SHP77 treated with DMSO at 0.1 percent for 48 hours (cell line): Measurements from ENCODE around the gene DYRK3.

Experiments
- DNase-seq: peaks from one replicate; lab custom pipeline; 2025; lab: John Stamatoyannopoulos, UW

The DYRK3 gene

DNA sequence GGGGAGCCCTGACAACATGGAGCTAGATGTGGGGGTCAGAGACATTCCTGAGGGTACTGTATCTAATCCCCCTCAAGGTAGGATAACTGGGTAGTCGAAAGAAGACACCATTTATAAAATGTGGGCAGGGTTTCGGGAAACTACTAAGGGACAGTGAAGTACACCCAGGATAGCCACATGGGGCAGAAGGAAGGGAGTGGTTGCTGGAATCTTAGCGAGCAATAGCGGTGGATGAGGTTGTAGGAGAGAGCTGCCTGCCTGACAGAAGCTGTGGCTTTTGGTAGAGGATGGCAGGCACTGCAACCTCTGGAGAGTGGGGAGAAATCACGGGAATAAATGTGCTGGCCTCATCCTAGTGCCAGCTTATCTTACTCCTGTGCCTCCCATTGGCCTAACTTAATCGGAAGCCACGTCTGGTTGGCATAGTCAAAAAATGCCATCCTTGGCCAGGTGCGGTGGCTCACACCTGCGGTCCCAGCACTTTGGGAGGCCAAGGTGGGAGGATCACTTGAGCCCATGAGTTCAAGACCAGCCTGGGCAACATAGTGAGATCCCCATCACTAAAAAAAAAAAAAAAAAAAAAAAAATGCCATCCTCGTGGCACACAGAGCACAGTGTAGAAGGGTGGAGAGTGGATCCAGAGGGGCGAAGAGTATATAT, 26.0 kb downstream of the DYRK3 start:
- no peak for DNase-seq

DNA sequence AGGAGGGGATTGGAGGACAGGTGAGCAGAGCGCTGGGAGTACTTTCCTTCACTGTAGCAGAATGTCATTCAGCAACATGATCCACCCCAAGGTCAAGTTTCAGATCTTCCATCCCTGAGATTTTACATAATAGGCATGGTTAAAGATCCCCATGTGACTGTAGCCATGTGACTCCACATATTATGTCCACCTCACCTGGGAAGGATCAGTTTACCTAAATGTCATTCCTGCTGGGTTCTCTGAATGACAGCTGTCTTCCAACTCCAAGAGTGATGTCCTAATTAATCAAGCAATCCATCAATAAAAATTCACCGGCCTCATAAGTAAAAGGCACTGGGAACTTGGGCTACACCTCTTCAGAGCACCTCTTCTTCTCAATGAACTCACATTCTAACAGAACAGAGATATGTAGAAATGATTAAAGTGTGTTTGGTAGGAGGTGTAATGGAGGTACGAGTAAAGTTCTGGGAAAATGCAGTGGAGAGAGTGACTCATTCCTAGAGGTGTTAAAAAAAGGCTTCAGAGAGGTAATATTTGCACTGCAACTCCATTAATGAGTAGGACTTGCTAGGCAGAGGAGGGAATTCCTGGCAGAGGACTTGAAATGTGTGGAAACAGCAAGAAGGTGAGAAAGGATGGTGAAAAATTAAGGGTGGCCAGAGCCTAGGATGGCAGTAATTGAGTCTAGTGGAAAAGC, 27.2 kb downstream of the DYRK3 start:
- DNase-seq: no peak

DNA sequence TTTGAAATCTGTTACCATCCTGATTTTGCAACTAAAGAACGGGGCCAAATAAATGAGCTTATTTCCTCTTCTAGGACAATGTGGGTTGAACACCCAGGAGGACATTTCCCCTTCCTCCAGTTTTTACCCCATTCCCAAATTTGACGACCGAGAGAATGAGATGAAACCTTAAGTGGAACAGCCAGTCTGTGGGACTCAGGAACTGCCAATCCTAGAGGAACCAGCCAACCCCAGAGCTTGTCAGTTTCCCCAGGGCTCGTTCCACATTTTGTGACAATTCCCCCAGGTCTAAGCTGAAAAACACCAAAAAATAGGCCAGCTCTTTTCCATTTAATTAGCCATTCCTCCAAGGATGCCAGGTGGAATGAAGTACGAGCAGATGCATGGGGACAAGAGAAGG, 28.0 kb downstream of the DYRK3 start:
- no peak for DNase-seq

DNA sequence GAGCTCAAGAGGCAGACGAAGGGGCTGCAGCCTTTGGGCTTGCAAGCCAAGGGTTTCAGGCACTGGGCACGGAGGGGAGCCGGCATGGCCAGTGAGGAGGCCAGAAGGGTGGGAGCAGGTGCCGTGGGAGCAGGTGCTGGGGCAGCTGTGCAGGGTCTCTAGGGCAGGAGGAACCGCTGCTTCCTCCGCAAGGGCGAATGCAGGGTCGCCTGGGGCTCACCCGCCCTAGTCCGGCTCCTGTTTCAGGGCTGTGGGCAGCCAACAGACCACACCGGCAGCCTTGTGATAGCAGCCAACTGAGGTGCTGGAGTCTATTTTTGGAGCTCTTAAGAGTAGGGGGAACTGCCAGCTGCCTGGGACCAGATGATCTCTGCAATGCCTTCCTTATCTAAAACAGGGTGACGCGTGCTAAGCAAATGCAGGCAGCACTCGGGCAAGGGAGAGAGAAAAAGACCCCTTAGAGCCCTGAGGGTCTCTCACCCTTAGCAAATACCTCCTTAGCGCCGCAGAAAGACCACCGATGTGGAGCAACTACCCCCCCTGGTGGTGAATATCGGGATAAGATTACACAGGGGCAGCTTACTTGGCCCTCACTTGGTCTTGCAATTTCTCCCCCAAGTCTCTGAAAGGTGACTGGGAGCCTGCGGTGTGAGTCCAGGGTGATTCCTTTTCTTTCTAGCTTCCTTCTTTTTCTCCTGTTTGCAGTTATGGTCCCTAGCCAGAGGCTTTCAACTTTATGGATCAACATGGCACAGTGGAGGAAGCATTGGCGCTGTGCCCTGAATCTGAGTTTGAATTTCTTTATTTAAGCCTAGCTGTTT, 28.7 kb downstream of the DYRK3 start:
- DNase-seq: peak; percentile 77

DNA sequence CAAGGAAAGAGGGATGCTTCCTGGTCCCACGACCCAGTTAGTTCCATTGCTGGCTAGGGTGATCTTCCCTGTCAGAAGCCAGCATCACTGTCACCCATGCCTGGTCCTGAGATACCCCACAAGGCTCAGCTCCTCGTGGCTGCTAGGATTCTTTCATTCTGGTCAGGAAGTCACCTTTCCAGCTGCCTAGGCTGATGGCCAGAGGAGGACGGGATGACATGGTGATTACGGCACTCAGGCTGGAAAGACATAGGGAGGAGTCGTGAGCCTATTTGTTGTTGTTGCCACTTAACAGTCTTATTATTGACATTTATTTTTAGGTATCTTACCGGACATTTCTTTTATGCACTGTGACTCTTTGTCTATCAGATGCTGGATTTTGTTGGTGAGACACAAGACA, 29.4 kb downstream of the DYRK3 start:
- DNase-seq: no peak

DNA sequence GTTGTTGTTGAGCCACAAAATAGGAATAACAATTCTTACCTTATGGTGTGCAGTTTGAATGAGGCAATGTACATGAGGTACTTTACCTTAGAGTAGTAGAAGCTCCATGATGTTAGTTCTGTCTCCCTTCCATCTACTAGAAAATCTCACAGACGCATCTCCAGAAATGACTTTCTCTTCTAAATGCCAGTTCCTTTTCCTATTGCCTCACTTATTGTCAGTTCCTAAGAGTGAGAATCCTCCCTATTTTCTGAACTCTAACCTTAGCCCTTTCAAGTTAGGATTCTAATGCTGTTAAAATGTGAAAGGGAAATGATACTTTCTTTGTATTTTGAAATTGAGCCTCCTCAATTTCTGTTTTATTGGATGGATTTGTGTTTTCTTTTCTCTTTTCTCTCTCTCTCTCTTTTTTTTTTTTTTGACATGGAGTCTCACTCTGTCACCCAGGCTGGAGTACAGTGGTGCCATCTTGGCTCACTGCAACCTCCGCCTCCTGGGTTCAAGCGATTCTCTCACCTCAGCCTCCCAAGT, 30.8 kb downstream of the DYRK3 start:
- DNase-seq: no peak

DNA sequence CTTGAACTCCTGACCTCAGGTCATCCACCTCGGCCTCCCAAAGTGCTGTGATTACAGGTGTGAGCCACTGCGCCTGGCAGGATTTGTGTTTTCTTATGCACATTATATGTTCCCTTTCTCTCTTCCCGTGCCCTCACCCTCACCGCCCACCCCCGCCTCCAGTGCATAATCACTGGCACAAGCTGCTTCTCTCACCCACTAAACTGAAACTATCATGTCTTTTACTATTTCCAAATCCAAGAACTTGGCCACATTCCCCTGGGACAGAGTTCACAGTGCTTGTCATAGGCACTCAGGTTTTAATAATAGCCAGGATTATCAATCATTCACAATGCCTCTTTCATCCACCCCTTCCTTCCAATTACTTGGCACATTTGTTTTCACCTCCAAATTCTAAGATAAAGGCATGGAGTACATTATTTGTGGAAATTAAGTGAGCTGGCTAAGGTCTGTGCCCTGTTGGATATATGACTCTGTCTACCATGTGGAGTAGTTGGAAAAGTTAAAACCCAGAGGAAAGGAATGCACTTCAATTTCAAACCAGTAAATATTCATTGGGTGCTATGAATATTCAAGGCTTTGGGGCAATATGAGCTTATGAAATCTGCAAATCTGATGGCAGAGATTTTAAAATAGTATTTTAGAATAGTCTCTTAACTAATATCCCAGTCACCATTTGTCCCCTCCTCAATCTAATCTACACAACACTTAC, 31.8 kb downstream of the DYRK3 start:
- DNase-seq: no peak

DNA sequence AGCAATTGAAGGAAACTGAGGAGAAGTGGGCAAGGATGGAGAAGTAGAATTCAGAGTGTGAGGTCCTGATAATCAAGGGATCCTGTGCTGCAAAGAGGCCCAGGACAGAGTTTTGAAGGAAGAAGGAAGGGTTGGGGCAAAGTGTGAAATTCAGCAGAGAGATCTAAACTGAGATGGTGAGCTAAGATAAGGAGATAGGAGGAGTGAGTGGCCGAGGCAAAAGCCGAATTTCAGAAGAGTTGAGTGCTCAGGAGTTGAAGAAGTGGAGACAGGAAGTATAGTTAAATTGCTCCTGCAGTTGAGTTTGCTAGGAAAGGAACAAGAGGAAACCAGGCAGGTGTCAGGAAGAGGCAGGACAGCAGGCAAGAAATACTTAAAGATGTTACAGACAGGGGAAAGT, 33.0 kb downstream of the DYRK3 start:
- DNase-seq: no peak

DNA sequence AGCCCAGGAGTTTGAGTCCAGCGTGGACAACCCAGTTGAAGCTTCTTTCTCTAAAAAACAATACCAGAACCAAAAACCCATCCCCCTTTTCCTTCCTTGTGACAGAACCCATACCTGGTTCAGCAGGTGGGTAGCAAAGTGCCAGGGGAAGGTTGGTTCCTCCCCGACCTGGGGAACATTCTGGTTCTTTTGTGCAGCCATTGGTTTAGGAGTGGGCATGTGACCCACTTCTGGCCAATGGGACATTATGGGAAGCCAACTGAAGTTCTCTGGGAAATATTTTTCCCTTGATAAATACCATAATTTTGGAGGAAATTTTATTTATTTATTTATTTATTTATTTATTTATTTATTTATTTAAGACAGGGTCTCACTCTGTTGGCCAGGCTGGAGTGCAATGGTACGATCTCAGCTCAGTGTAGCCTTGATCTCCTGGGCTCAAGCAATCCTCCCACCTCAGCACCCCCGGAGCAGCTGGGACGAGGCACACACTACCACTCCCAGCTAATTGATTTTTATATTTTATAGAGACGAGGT, 33.6 kb downstream of the DYRK3 start:
- DNase-seq: no peak

DNA sequence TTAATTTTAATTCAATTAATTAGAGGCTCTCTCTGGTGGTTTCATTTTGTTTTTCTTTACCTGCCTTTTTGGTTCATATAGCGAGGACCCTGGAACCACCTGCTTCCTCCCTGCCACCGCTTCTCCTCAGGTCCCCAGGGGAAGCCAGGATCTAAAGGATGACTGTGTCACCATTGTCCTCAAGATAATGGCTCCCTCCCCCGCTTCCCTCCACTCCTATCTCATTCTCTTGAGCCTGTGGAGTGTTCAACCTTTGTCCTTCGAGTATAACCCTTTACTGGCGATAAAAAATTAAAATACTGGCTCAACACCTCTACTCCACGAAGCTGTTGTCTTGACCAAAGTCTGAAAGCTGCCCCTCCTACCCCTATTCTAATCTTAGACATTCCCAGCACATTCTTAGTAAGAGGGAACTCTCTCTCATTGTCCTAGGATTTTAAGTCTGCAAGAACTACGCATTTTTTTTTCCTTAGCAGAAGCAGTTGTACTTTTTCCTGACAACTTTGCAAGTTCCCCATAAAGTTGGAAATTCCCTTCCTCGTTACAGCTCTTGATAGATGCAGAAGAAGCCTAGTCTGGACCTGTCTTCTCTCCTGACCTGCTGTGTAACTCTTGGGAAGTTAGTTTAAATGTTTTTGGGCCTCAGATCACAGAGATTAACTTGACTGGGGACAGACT, 36.8 kb downstream of the DYRK3 start:
- no peak for DNase-seq

DNA sequence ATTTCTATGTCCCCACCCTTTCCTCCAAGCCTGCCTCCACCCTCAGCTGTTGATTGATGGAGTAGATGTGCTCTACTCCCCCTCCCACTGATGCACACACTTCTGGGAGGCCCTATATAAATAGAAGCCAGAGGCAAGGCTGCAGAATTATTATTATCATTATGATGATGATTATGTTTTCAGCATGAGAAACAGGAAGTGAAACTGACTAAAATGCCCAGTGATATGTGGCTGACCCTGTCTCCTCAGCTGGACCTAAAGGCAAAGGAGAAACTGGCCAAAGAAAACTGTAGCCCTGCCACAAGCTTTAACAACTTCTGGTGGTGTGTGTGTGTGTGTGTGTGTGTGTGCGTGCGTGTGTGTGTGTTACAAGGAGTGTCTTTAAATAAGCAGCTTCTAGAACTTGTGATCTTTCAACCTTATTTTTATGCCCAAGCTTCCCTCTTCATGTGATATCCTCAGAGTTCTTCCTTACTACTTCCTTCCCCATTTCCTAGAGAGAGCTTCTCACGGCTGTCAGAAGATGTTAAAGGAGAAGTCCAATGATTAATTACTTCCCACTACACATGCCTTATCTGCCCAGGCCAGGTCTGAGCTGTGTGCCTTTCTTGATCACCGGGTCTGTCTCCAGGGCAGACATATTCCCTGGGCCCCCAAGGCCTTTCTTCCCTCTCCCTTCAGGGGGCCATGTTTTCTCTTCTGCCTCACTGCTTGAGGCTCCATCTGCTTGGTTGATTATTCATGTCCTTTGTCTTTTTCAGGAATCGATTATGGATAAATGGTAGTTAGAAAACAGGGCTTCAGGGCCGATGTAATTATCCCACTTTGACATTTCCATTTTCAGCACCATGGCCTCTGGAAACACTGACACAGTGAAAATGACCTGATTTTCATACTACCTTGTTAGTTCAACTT, 37.8 kb downstream of the DYRK3 start:
- no peak for DNase-seq

DNA sequence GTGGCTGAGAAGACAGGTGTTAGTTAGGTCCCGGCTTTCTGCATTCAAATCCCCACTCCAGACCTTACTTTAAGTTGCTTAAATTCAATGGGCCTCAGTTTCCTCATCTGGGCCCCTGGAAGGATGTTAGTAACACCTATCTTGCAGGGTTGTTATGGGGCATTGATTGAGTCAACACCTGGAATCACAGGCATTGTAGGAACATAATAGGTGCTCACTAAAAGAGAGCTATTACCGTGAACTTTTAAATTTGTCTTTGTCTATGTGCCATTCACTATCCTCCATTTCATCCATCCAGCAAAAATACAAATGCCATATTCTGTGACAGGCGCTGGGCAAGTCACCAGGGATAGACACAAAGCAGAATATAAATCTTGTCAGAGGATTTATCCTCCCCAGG, 38.9 kb downstream of the DYRK3 start:
- no peak for DNase-seq

DNA sequence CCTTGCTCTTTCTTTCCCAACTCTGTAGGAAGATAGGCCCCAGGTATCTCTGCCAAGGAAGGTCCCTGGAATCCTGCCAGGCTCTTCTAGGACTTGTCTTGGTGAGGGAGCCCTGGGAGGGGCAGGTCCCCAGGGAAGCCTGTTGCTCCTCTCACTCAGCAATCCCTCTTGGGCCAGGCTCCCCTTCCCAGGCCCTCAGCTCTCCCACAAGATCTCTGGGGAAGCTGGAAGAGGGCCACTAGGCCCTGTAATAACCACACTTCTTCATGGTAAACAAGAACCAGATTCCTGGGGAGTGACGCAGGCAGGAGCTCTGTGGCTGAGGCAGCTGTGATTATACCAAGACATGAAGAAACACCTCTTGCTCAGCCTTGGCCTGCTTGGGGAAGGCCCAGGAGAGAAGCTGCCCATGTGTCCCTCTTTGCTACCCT, 39.4 kb downstream of the DYRK3 start:
- no peak for DNase-seq

DNA sequence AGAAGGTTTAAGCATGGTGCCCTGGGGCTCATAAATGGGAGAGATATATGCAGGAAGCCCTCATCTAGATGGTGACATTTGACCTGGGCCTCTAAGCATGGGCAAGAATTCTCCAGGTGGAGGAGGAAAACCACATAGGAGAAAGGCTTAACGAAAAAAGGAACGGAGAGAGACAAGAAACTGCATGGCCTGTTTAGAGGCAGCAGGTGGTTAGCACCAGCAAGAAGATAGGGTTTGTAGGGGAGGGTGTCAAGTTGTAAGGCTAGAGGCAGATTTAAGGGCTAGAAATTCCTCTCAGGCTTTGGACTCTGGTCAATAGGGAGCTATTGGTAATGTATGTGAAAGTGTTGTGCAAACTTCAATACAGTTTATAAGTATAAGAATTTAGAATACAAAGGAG, 41.2 kb downstream of the DYRK3 start:
- DNase-seq: no peak

DNA sequence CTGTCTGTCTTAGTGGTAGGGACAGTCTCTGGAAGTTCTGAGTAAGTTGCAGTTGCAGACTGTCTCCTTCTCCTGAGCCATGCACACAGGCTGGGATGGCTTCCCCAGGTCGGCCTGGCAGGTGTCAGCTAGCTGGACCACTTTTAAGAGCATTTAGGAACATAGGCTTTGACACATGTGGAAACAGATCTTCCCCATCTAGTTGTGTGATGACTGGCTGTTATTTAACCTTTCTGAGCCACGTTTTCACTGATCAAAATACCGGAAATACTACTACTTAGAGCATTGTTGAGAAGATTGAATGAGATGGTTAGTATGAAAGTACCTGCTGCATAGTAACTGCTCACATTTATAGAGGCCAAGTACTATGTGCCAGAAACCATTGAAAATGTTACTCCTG, 43.2 kb downstream of the DYRK3 start:
- no peak for DNase-seq

DNA sequence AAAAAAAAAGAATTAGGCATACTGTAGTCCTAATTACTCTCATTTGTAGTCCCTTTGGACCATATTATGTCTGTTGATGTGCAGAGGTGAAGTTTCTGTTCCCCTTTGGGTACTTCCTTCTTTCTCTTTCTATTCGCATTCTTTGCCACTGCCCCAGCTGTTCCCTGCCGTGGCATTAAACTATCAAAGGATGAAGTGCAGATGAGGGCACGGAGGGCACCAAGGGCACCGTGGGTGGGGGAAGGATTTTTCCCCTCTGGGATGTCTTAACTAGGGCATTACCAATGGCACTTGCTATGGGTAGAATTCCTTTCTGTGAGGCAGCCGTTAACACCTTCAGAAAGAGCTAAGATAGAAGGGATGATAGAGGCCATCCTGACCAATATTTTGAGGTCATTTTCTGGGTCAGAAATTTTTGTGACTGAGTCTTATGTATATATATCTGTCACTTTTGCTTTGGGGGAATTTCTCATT, 44.4 kb downstream of the DYRK3 start:
- DNase-seq: no peak

DNA sequence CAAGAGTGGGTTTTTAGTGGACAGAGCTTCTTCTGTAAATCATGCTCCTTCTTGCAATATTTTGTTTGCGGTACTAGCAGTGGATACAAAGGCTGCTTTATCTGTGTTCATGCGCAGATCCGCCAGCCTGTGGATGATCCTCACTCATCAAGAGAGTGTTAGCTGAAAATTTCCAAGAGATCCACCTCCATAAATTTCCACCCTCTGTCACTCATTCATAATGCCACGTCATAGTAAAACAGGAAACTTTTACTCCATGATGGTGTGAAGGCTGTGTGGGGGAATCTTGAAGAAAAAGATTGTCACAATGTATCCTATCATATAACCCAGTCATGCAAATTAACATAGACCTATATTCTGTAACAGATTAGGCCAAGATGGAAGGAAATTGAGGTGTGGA, 44.9 kb downstream of the DYRK3 start:
- no peak for DNase-seq

DNA sequence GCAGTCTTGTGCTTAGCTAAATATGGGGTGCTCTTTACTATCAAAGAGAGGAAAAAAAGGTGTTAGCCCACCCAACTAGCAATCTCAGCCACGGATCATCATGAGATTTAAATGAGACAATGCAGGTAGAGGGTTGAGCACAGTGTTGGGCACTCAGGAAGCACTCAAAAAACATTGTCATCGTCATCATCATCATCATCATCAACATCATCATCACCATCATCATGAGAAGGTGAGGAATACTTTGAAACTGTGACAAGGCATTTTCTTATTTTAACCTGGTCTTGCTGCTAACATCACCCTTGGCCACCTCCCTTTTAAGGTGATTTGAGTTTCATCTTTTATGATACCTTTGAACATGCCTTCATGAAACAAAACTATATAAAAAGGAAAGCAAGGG, 46.0 kb downstream of the DYRK3 start:
- no peak for DNase-seq

DNA sequence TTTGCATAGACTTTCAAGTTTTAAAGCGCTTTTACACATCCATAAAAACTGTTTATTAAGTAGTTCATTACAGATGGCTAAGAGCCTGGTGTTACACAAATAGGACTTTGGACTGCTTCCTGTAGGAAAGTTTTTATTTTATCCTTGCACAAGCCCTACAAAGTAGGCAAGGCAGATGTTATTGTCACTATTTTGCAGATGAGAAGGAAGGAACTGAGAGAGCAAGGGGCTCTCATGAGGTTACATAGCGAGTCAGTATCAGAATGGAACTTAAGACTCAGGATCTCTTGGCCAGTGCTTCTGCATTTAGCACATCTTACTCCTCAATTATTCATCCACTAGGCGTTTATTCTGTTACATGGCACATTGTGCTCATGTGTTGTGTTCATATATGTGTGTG, 46.8 kb downstream of the DYRK3 start:
- no peak for DNase-seq

DNA sequence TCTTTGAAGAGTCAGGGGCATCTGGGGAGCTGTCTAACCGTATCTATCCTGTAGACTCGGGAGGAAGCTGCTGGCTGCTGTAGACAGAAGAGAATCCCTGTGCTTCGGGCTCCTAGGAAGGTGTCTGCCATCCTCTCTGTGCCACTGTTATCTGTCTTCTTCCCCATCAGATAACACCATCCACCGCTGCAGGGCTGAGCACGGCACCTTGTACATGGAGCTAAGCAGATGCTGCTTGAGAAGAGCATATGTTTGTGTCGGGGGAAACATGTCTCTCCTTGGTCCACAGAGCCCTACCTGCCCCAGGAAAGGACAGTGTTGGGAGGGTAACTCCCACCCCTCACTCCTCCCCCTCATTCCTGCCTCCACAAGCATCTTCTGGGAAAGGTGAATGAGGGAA, 48.0 kb downstream of the DYRK3 start:
- DNase-seq: no peak
